HG02885 (cell line): ENCODE measurements around the gene LEUTX.
"Not testable (repeated sequence)": the region's sequence is repeated elsewhere in the genome, so short reads cannot be mapped to it uniquely, and the experiment has no call there.

Source experiments
- ATAC-seq: cut with Tn5 transposase; IDR thresholded peaks from one replicate; pipeline ENCODE4 v1.9.1; 2021; ENCODE audit warnings: mild to moderate bottlenecking; ENCODE audit not compliant: unreplicated experiment, poor library complexity

Gene LEUTX

GRCh38 chr19:39768786-39769185 lies 9.9 kb upstream of the LEUTX start:
- no peak for ATAC-seq

- no peak for ATAC-seq
Measured at GRCh38 chr19:39780894-39781293, 2.2 kb downstream of the LEUTX start.

GRCh38 chr19:39788244-39788643 lies 9.6 kb downstream of the LEUTX start:
- no peak for ATAC-seq

GRCh38 chr19:39792999-39793546 lies 14.4 kb downstream of the LEUTX start:
- peak; percentile 68 for ATAC-seq

- ATAC-seq: no peak
Measured at GRCh38 chr19:39795001-39795400, 16.3 kb downstream of the LEUTX start.

- ATAC-seq: no peak
Measured at GRCh38 chr19:39796000-39796498, 17.4 kb downstream of the LEUTX start.

GRCh38 chr19:39797083-39797482 lies 18.4 kb downstream of the LEUTX start:
- ATAC-seq: no peak

GRCh38 chr19:39802958-39803357 lies 24.3 kb downstream of the LEUTX start:
- no peak for ATAC-seq

GRCh38 chr19:39805104-39805503 lies 26.4 kb downstream of the LEUTX start:
- no peak for ATAC-seq

GRCh38 chr19:39807846-39808364 lies 29.3 kb downstream of the LEUTX start:
- ATAC-seq: no peak

GRCh38 chr19:39808688-39809087 lies 30.0 kb downstream of the LEUTX start:
- ATAC-seq: not testable (repeated sequence)

GRCh38 chr19:39809368-39809767 lies 30.7 kb downstream of the LEUTX start:
- ATAC-seq: no peak

- no peak for ATAC-seq
Measured at GRCh38 chr19:39810424-39810823, 31.8 kb downstream of the LEUTX start.

GRCh38 chr19:39811064-39811463 lies 32.4 kb downstream of the LEUTX start:
- ATAC-seq: no peak

GRCh38 chr19:39813264-39813993 lies 34.8 kb downstream of the LEUTX start:
- no peak for ATAC-seq

GRCh38 chr19:39814111-39814510 lies 35.5 kb downstream of the LEUTX start:
- not testable (repeated sequence) for ATAC-seq

- ATAC-seq: no peak
Measured at GRCh38 chr19:39814595-39814994, 35.9 kb downstream of the LEUTX start.

GRCh38 chr19:39816287-39817048 lies 37.8 kb downstream of the LEUTX start:
- no peak for ATAC-seq

GRCh38 chr19:39817888-39818561 lies 39.4 kb downstream of the LEUTX start:
- no peak for ATAC-seq

GRCh38 chr19:39818626-39819097 lies 40.0 kb downstream of the LEUTX start:
- peak; percentile 74 for ATAC-seq
